Islet precursor cell (in vitro differentiated cells): ENCODE results near the gene ZNF593OS.

Experiments
- DNase-seq: peaks from one replicate; pipeline ENCODE4 v3.0.0-alpha.2; 2018

ZNF593OS gene

GRCh38 chr1:26124418-26125331 is 47.0 kb downstream of the ZNF593OS start:
- no peak for DNase-seq

- no peak for DNase-seq
Observed at GRCh38 chr1:26122988-26123973, 48.4 kb downstream of the ZNF593OS start.

GRCh38 chr1:26121854-26122773 is 49.5 kb downstream of the ZNF593OS start:
- no peak for DNase-seq

GRCh38 chr1:26119892-26120608 is 51.6 kb downstream of the ZNF593OS start:
- DNase-seq = no peak
